H9 (cell line): Measurements from ENCODE around the gene NEUROG1. TPM values are rescaled to one million over a fixed set of nuclear protein-coding genes. Genes with fewer than 3 reads are reported as not detected.

Experiments used
- DNase-seq: peaks from one replicate; pipeline ENCODE4 v3.0.0-alpha.2; 2017
- H2AFZ ChIP-seq: one replicate; pipeline ENCODE4 v1.6.1; 2013; ENCODE audit warnings: mild to moderate bottlenecking, low read length, control low read depth, moderate library complexity
- H2AK5ac ChIP-seq: 2 replicates; pipeline ENCODE4 v1.6.1; 2013; ENCODE audit warnings: low read length, control low read depth, mixed read lengths; ENCODE audit not compliant: insufficient read length
- H2BK120ac ChIP-seq: one replicate; pipeline ENCODE4 v1.6.1; 2013; ENCODE audit warnings: low read depth, mild to moderate bottlenecking, low read length, control low read depth, inconsistent platforms; ENCODE audit not compliant: poor library complexity, severe bottlenecking
- H2BK12ac ChIP-seq: 2 replicates; pipeline ENCODE4 v1.6.1; 2013; ENCODE audit warnings: low read length, control low read depth, mixed read lengths, low read depth; ENCODE audit not compliant: insufficient read length
- H2BK15ac ChIP-seq: 2 replicates; pipeline ENCODE4 v1.6.1; 2013; ENCODE audit warnings: low read depth, low read length, control low read depth
- H2BK20ac ChIP-seq: one replicate; pipeline ENCODE4 v1.6.1; 2013; ENCODE audit warnings: low read depth, mild to moderate bottlenecking, low read length, control low read depth, inconsistent platforms; ENCODE audit not compliant: poor library complexity, severe bottlenecking
- H2BK5ac ChIP-seq: 2 replicates; pipeline ENCODE4 v1.6.1; 2013; ENCODE audit warnings: low read length, control low read depth, mixed read lengths; ENCODE audit not compliant: insufficient read length
- H3K14ac ChIP-seq: 2 replicates; pipeline ENCODE4 v1.6.1; 2013; ENCODE audit warnings: low read length, control low read depth; ENCODE audit not compliant: insufficient read depth
- H3K18ac ChIP-seq: 2 replicates; pipeline ENCODE4 v1.6.1; 2013; ENCODE audit warnings: low read depth, mild to moderate bottlenecking, mixed read lengths, low read length, control low read depth; ENCODE audit not compliant: insufficient read length
- H3K23ac ChIP-seq: 2 replicates; pipeline ENCODE4 v1.6.1; 2013; ENCODE audit warnings: low read length, control low read depth, mixed read lengths, low read depth; ENCODE audit not compliant: insufficient read length
- H3K23me2 ChIP-seq: 2 replicates; pipeline ENCODE4 v1.6.1; 2013; ENCODE audit warnings: low read depth, mild to moderate bottlenecking, mixed read lengths, low read length, control low read depth; ENCODE audit not compliant: insufficient read length, poor library complexity, severe bottlenecking
- H3K27ac ChIP-seq: 2 replicates; pipeline ENCODE4 v1.5.1; 2013; ENCODE audit warnings: low read length, control low read depth, mixed read lengths, low read depth; ENCODE audit not compliant: insufficient read length
- H3K27me3 ChIP-seq: 2 replicates; pipeline ENCODE4 v1.6.1; 2013; ENCODE audit warnings: low read length, control low read depth, inconsistent platforms; ENCODE audit not compliant: insufficient read depth
- H3K4ac ChIP-seq: 2 replicates; pipeline ENCODE4 v1.6.1; 2013; ENCODE audit warnings: low read depth, mild to moderate bottlenecking, control low read depth, inconsistent platforms, low read length, moderate library complexity
- H3K4me1 ChIP-seq: 2 replicates; pipeline ENCODE4 v1.6.1; 2013; ENCODE audit warnings: low read length, control low read depth, inconsistent platforms; ENCODE audit not compliant: insufficient read depth
- H3K4me2 ChIP-seq: 2 replicates; pipeline ENCODE4 v1.6.1; 2013; ENCODE audit warnings: low read length, control low read depth, mixed read lengths; ENCODE audit not compliant: insufficient read length, insufficient read depth
- H3K56ac ChIP-seq: 2 replicates; pipeline ENCODE4 v1.6.1; 2013; ENCODE audit warnings: low read depth, mild to moderate bottlenecking, mixed read lengths, low read length, control low read depth; ENCODE audit not compliant: insufficient read length
- H3K79me1 ChIP-seq: 2 replicates; pipeline ENCODE4 v1.6.1; 2013; ENCODE audit warnings: low read depth, mild to moderate bottlenecking, moderate library complexity, low read length, control low read depth, inconsistent platforms; ENCODE audit not compliant: insufficient read depth, poor library complexity, severe bottlenecking
- H3K79me2 ChIP-seq: 2 replicates; pipeline ENCODE4 v1.6.1; 2013; ENCODE audit warnings: low read length, control low read depth, inconsistent platforms; ENCODE audit not compliant: insufficient read depth
- H3K9ac ChIP-seq: 2 replicates; pipeline ENCODE4 v1.6.1; 2013; ENCODE audit warnings: low read length, control low read depth, mixed read lengths; ENCODE audit not compliant: insufficient read length; ENCODE audit errors: extremely low read depth
- H3K9me3 ChIP-seq: one replicate; pipeline ENCODE4 v1.6.1; 2013; ENCODE audit warnings: low read depth, low read length, inconsistent platforms; ENCODE audit not compliant: control insufficient read depth
- H3T11ph ChIP-seq: one replicate; pipeline ENCODE4 v1.6.1; 2013; ENCODE audit warnings: mild to moderate bottlenecking, low read length, control low read depth, inconsistent platforms
- H4K20me1 ChIP-seq: one replicate; pipeline ENCODE4 v1.6.1; 2013; ENCODE audit not compliant: control insufficient read depth, insufficient read length, insufficient read depth
- H4K5ac ChIP-seq: 2 replicates; pipeline ENCODE4 v1.6.1; 2013; ENCODE audit warnings: low read depth, mild to moderate bottlenecking, mixed read lengths, low read length, control low read depth; ENCODE audit not compliant: insufficient read length
- H4K8ac ChIP-seq: replicated peaks from 2 replicates; pipeline ENCODE4 v1.6.1; 2013; ENCODE audit warnings: low read length, control low read depth, mixed read lengths, low read depth; ENCODE audit not compliant: insufficient read length
- H4K91ac ChIP-seq: 2 replicates; pipeline ENCODE4 v1.6.1; 2013; ENCODE audit warnings: low read depth, mild to moderate bottlenecking, moderate library complexity, mixed read lengths, low read length, control low read depth; ENCODE audit not compliant: insufficient read length
- H3K27ac Mint-ChIP-seq, 3 experiments: 2 replicates in 2 of 3; 3 replicates in 1 of 3; pipeline ENCODE4 v1.8.0; 2020 to 2021; ENCODE audit warnings: mixed read lengths in 3 of 3, mild to moderate bottlenecking in 1 of 3, moderate library complexity in 1 of 3
- H3K27me3 Mint-ChIP-seq: 2 replicates; pipeline ENCODE4 v1.8.0; 2021; ENCODE audit warnings: low read depth, mild to moderate bottlenecking, moderate library complexity, mixed read lengths
- H3K36me3 Mint-ChIP-seq, 3 experiments: 2 replicates in 2 of 3; 3 replicates in 1 of 3; pipeline ENCODE4 v1.8.0; 2020 to 2021; ENCODE audit warnings: low read depth in 3 of 3, mixed read lengths in 3 of 3; ENCODE audit not compliant: insufficient read depth in 1 of 3
- H3K4me1 Mint-ChIP-seq, 2 experiments: 2 replicates each; pipeline ENCODE4 v1.8.0; 2020; ENCODE audit warnings: mixed read lengths in 2 of 2
- H3K4me3 Mint-ChIP-seq, 2 experiments: 2 replicates in 1 of 2; 3 replicates in 1 of 2; pipeline ENCODE4 v1.8.0; 2020 to 2021; ENCODE audit warnings: mild to moderate bottlenecking in 2 of 2, mixed read lengths in 2 of 2, moderate library complexity in 1 of 2
- H3K9me3 Mint-ChIP-seq, 2 experiments: 2 replicates in 1 of 2; 3 replicates in 1 of 2; pipeline ENCODE4 v1.8.0; 2020; ENCODE audit warnings: mild to moderate bottlenecking in 2 of 2, mixed read lengths in 2 of 2, moderate library complexity in 1 of 2
- WGBS: extraction: QIAGEN DNeasy Blood & Tissue Kit; methylation state at CpG from one replicate; pipeline ENCODE4 v1.1.7; 2013; ENCODE audit warnings: missing lambda C conversion rate, low lambda C conversion rate, mixed read lengths; ENCODE audit not compliant: insufficient read length; ENCODE audit errors: extremely low coverage; 5-methylcytosine and 5-hydroxymethylcytosine counted together
- total RNA-seq: library from RNA; stranded (reverse); gene quantifications from 2 replicates; pipeline ENCODE4 v1.2.1, GENCODE V29; 2021
- TF ChIP-seq, protein P1 (sequence below): fragments of 200-600 bp; sonication (generic); conservative IDR thresholded peaks from 3 replicates; pipeline ENCODE4 v1.8.0; 2021; ENCODE audit warnings: antibody characterized with exemption, mild to moderate bottlenecking

Gene NEUROG1
- total RNA-seq, 1 experiment from 2014 or later: not detected

DNA sequence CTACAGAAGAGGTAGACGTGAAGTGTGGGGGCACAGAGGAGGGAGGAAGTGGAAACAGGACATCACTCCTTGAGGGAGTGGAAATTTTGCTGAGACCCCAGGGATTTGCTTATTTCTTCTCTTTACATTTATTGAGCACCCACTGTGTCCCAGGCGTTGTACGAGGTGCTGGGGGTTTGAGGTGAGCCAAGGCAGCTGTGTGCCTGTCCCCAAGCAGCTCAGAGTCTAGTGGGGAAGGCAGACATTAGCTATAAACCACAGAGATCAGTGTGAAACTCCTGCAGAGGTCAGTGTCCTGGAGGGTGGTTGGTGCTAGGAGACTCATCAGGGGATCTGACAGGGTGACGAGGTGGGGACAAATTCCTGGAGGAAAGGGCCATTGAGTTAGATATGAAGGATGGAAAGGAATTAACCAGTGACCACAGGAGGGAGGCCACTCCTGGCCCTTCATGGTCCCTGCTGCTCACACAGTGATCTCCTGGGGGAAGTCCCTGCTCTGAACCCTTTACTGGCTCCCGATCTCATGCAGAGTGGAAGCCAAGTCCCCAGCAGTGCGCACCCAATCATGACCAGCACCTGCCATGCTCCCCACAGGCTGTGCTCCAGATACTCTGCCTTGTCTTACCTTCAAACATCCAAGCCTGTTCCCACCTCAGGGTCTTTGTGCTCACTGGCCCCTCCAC, 46.5 kb upstream of the NEUROG1 start:
- no peak overlapping the region for H3K23ac ChIP-seq
- Mint-ChIP-seq H3K4me3 (no peak overlapping the region), H3K36me3 (no peaks in the 10 kb centered on the region), H3K27ac (no peak overlapping the region), H3K9me3 (no peaks in the 10 kb centered on the region; a peak in 1 of 5 replicates), H3K27me3 (peaks cover 68% of the 10 kb centered on the region), H3K4me1 (peaks cover 28 to 45% of the 10 kb centered on the region in 2 experiments)
- H3K9me3 ChIP-seq: no peaks in the 10 kb centered on the region
- WGBS: no CpG with 5 or more reads among the region's 6 CpGs
- H2BK20ac ChIP-seq: no peak overlapping the region
- no peak overlapping the region for H3K18ac ChIP-seq
- H3K27ac ChIP-seq: no peak overlapping the region
- peaks cover 9% of the 10 kb centered on the region; the same call in 1 of the 2 replicates for H3K4me1 ChIP-seq
- no peaks in the 10 kb centered on the region for H3K79me1 ChIP-seq
- TF ChIP-seq, protein P1, sequence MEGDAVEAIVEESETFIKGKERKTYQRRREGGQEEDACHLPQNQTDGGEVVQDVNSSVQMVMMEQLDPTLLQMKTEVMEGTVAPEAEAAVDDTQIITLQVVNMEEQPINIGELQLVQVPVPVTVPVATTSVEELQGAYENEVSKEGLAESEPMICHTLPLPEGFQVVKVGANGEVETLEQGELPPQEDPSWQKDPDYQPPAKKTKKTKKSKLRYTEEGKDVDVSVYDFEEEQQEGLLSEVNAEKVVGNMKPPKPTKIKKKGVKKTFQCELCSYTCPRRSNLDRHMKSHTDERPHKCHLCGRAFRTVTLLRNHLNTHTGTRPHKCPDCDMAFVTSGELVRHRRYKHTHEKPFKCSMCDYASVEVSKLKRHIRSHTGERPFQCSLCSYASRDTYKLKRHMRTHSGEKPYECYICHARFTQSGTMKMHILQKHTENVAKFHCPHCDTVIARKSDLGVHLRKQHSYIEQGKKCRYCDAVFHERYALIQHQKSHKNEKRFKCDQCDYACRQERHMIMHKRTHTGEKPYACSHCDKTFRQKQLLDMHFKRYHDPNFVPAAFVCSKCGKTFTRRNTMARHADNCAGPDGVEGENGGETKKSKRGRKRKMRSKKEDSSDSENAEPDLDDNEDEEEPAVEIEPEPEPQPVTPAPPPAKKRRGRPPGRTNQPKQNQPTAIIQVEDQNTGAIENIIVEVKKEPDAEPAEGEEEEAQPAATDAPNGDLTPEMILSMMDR: no peak
- H3K4ac ChIP-seq: no peak overlapping the region
- no peaks in the 10 kb centered on the region for H4K20me1 ChIP-seq
- H2BK12ac ChIP-seq: no peak overlapping the region
- H4K8ac ChIP-seq: no peak overlapping the region
- no peak overlapping the region for H4K5ac ChIP-seq
- no peak overlapping the region for H3K14ac ChIP-seq
- H3K27me3 ChIP-seq: peaks cover 27% of the 10 kb centered on the region; the same call in 1 of the 2 replicates
- H3K56ac ChIP-seq: no peak overlapping the region
- no peak overlapping the region for H2BK15ac ChIP-seq
- H3K79me2 ChIP-seq: no peaks in the 10 kb centered on the region
- no peak overlapping the region for H2AFZ ChIP-seq
- no peak overlapping the region for H2BK120ac ChIP-seq
- no peak overlapping the region for H2AK5ac ChIP-seq
- no peak overlapping the region for H3T11ph ChIP-seq
- H2BK5ac ChIP-seq: no peak overlapping the region
- H4K91ac ChIP-seq: no peak overlapping the region
- peaks cover 6% of the 10 kb centered on the region for H3K23me2 ChIP-seq
- no peak overlapping the region for H3K4me2 ChIP-seq
- DNase-seq: no peak
- no peak overlapping the region for H3K9ac ChIP-seq
